ENCODE data around the gene DDX10. TPM values are rescaled to one million over a fixed set of nuclear protein-coding genes. Genes with fewer than 3 reads are reported as not detected.

Gene DDX10
- total and polyA plus RNA-seq, 2 of the 8 experiments (the other 6 are each of a cell fraction or from before 2014, with no cell fraction given), result 49.2 to 52.2 TPM

- Histone ChIP-seq H3K4me2 (ENCODE audit: insufficient read depth in 1 of 2, low read depth in 2 of 2, low read length in 2 of 2) (no peak overlapping the region), H3K9ac (replicated peaks in 1 of 4; ENCODE audit: extremely low read depth in 1 of 4, low read depth in 3 of 4, low read length in 3 of 4) (no peak overlapping the region), H3K79me2 (ENCODE audit: control insufficient read depth in 1 of 2, insufficient read depth in 2 of 2, low read length in 2 of 2) (peaks cover 0 to 34% of the 10 kb centered on the region in 2 experiments; a peak in 1 of 4 replicates), H2AFZ (ENCODE audit: low read length) (no peak overlapping the region), H2BK15ac (ENCODE audit: low read length) (no peak overlapping the region), H3K27ac (ENCODE audit: low read depth, low read length) (no peak overlapping the region; the same call in 1 of the 2 replicates), H2BK12ac (ENCODE audit: low read depth, low read length) (no peak overlapping the region), H4K91ac (replicated peaks; ENCODE audit: insufficient read length, low read length) (no peak overlapping the region), H3K18ac (ENCODE audit: extremely low read depth, low read length) (no peak overlapping the region), H4K8ac (ENCODE audit: extremely low read depth, insufficient read depth, low read length) (no peak overlapping the region), H4K20me1 (replicated peaks in 1 of 2; ENCODE audit: control insufficient read depth in 1 of 2, insufficient read depth in 2 of 2, low read length in 2 of 2) (peaks cover 2 to 4% of the 10 kb centered on the region in 2 experiments), H2BK5ac (ENCODE audit: low read depth, low read length) (no peak overlapping the region), H3K9me3 (ENCODE audit: insufficient read depth in 2 of 2, low read depth in 1 of 2, low read length in 1 of 2) (no peaks in the 10 kb centered on the region), H3K56ac (replicated peaks; ENCODE audit: insufficient read length, low read depth, low read length) (no peak overlapping the region), H2BK20ac (ENCODE audit: low read length) (no peak overlapping the region), H3K4me3 (ENCODE audit: extremely low read depth in 1 of 4, insufficient read depth in 2 of 4, low read depth in 3 of 4, low read length in 4 of 4) (no peak overlapping the region), H3K36me3 (ENCODE audit: control insufficient read depth in 2 of 4, insufficient read depth in 4 of 4, low read length in 3 of 4) (no peaks in the 10 kb centered on the region), H3K4me1 (replicated peaks in 1 of 4; ENCODE audit: control insufficient read depth in 3 of 4, insufficient read depth in 4 of 4, low read length in 3 of 4) (peaks cover 0 to 6% (median 2%) of the 10 kb centered on the region in 4 experiments; a peak in 1 of 7 replicates), H4K5ac (ENCODE audit: insufficient read length, low read depth, low read length) (no peak overlapping the region), H2AK5ac (ENCODE audit: low read depth, low read length) (no peak overlapping the region), H3K27me3 (replicated peaks in 1 of 4; ENCODE audit: control insufficient read depth in 3 of 4, extremely low read depth in 1 of 4, insufficient read depth in 3 of 4, low read length in 3 of 4) (peaks cover 0 to 1% (median 0%) of the 10 kb centered on the region in 4 experiments; a peak in 1 of 7 replicates), H3K14ac (ENCODE audit: insufficient read length) (no peak overlapping the region), H3K23ac (ENCODE audit: insufficient read length) (no peak overlapping the region), H3K23me2 (ENCODE audit: low read depth, low read length) (no peaks in the 10 kb centered on the region), H3K4ac (replicated peaks; ENCODE audit: insufficient read length, low read depth, low read length) (no peak overlapping the region), H3K79me1 (ENCODE audit: low read depth, low read length) (peaks cover 4% of the 10 kb centered on the region), H2BK120ac (replicated peaks; ENCODE audit: low read depth, low read length) (no peak overlapping the region)
- POLR2A ChIA-PET (ENCODE audit: partially characterized antibody), result no interaction called here
- FAIRE-seq (no peak), DNase-seq (ENCODE audit: low read depth in 1 of 2, low spot score in 2 of 2) (no peak)
- TF ChIP-seq JUND (IDR thresholded peaks at IDR 0.05; ENCODE audit: low read length) (no peak), POU5F1 (IDR thresholded peaks at IDR 0.05; ENCODE audit: low read depth, low read length) (no peak), USF2 (IDR thresholded peaks at IDR 0.05; ENCODE audit: low read length) (no peak), CEBPB (IDR thresholded peaks at IDR 0.05; ENCODE audit: low read depth, low read length) (no peak), SIN3A (conservative IDR thresholded peaks at IDR 0.05 in 1 of 2, IDR thresholded peaks at IDR 0.05 in 1 of 2; ENCODE audit: low read depth in 1 of 2, low read length in 2 of 2) (no peak), ATF3 (IDR thresholded peaks at IDR 0.05; ENCODE audit: insufficient read depth, low read depth, low read length) (no peak), CHD2 (IDR thresholded peaks at IDR 0.05; ENCODE audit: low read length) (no peak)
- CTCF ChIA-PET (ENCODE audit: partially characterized antibody), result interaction anchor here (1.4 to 3.9 kb wide), 3 partner anchors 23 to 117 kb away, joined by 3 to 17 read pairs (median 5); no protein-coding TSS in a partner anchor
- WGBS, 2 experiments (ENCODE audit: extremely low coverage in 1 of 2, insufficient coverage in 1 of 2, insufficient read length in 1 of 2, insufficient replicate concordance in 2 of 2, low coverage in 1 of 2, low lambda C conversion rate in 2 of 2, missing lambda C conversion rate in 1 of 2), result 70% methylated on average over 2 of the region's 2 CpGs; no CpG with 5 or more reads in 1 of the 2 experiments
These were observed 93.6 kb downstream of the DDX10 start for GRCh38 chr11:108758458-108758857.

Measured in H1 (cell line).